ENCODE results near the gene HSPA12A.

HSPA12A gene, protein sequence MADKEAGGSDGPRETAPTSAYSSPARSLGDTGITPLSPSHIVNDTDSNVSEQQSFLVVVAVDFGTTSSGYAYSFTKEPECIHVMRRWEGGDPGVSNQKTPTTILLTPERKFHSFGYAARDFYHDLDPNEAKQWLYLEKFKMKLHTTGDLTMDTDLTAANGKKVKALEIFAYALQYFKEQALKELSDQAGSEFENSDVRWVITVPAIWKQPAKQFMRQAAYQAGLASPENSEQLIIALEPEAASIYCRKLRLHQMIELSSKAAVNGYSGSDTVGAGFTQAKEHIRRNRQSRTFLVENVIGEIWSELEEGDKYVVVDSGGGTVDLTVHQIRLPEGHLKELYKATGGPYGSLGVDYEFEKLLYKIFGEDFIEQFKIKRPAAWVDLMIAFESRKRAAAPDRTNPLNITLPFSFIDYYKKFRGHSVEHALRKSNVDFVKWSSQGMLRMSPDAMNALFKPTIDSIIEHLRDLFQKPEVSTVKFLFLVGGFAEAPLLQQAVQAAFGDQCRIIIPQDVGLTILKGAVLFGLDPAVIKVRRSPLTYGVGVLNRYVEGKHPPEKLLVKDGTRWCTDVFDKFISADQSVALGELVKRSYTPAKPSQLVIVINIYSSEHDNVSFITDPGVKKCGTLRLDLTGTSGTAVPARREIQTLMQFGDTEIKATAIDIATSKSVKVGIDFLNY

DNA sequence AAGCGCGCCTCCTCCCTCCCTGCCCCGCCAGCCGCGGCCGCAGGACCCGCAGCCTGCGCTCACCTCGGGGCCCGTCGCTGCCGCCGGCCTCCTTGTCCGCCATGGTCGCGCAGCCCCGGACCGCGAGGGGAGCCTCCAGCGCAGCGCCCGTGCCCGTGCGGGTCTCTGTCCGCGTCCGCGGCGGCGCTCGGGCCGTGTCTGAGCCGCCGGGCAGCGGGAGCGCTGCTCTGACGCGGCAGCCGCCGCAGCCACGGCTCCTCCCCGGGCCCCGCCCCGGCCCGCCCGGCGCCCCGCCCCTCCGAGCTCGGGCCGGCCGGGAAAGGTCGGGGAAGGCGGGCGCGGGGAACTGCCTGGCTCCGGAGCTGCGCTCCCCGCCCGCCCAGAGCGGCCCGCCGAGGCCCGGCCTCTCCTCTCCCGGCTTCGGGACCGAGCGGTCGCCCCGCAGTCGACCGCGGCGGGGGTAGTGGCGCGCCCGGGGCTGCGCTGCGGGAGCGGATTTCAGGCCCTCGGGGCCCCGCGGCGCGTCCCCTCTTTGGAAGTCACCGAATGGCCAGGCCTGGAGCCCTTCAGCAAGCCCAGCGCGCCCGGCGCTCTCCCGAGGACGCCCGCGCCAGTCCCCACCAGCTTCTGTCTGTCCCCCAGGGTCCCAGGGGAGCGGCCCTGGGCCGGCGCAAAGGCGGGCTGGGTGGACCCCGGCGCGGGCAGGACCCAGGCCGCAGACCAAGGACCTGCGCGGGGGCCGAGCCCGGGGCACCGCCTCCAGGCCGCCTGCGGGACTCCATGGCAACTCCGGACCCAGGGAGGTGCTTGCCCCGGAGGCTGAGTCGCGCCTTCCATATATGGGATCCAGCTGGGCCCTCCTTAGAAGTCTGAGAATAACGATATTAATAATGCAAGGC is at the start of gene HSPA12A:
TSS of gene HSPA12A (minus strand) at position 200 of the 899 bp plus-strand sequence. CDS start at position 103, 97 bp downstream.
- no peak for DNase-seq (ENCODE audit: low read depth in 2 of 2)

DNA sequence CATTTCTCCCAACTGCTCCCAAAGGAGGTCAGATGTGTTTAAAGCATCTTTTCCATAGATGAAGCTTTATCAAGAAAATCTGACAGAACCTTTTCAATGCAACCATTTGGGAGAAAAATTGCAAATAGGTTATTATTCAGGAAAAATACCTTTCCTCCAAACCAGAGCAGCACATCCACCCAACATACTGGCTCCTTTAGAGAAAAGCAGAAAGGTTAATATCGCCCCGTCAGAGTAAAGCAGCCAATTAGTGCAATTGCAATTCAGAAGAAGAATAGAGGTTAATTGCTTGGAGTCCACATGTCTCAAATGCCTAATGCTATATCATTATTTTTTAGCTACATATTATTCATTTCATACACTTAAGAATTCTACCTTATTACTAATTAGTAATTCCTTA is 48.9 kb upstream of the HSPA12A start:
- DNase-seq (ENCODE audit: low read depth in 2 of 2), result no peak

DNA sequence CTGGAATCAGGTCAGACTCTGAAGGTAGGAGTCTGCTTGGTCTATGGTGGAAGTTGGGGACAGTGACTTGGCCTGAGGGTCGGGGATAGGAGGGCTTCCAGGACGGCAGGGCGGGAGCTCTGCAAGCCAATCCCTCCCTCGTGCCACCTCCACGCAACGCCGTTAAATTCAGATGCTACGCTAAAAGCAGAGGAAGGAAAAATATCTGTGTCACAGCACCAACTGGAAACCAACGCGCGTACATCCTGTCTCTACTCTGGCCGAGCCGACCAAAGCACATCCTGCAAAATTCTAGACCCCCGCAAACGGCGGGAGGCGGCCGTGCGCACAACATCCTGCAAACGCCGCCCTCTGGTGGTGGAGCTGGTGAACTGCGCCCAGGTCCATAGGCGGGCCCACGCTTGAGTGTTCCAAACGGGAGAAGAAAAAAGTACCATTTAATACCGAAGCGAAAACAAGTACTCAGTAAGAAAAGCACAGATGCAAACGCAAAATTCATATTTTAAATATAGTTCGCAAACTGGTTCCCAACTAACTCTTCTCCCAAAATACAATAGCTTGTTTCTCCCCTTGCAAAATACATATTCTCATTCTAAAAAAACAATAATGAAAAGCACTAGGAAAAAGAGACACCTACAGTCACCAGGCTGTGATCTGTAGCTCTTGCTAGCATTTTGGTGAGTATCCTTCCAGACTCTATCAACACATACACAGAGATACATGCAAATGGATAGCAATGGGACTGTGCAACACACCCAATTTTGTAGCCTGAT is 45.7 kb upstream of the HSPA12A start:
- DNase-seq (ENCODE audit: low read depth in 2 of 2), result peak; percentile 45 to 48

DNA sequence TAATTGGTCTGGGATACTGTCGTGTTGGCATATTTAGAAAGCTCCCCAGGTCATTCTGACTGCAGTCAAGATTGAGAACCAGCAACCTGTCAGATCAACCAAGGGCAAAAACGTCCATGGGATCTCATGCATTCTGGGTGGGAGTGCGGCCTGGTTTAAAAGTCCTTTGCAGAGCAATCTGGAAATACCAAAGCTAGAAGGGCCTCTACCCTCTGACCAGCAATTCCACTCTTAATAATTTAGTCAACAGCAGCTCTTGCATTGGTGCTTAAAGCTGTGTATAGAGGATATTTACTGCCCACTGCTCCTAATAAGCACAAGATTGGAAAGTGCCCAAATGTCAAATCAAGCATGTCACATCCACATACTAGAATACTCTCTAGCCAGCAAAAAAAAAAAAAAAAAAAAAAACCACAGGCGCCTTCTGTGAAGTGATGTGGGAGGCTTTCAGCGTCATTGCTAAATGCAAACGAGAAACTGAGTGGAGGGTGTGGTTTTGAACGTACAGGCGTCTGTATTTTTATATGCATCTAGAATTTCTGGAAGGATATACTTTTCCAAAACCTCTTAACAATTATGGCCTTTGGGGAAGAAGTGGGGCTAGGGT is 44.8 kb upstream of the HSPA12A start:
- DNase-seq (ENCODE audit: low read depth in 2 of 2), result no peak

DNA sequence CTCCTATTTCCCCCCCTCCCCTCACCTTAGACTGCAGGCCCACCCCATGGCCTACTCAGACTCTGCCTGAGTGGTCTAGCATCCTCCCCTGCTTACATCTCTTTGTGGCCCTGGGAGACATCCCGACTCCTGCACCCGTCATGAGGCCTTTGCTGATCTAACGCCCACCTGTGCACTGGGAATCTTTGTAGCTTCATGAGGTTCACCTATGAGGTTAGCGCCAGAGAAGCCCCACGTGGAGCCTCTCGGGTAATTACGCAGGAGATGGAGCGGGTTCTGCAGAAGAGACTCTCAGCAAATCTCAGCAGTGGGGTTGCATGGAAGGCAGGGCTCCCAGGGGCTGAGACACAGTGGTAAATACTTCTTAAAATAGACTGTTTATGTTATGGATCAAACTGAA is 43.5 kb upstream of the HSPA12A start:
- DNase-seq (ENCODE audit: low read depth in 2 of 2), result no peak

DNA sequence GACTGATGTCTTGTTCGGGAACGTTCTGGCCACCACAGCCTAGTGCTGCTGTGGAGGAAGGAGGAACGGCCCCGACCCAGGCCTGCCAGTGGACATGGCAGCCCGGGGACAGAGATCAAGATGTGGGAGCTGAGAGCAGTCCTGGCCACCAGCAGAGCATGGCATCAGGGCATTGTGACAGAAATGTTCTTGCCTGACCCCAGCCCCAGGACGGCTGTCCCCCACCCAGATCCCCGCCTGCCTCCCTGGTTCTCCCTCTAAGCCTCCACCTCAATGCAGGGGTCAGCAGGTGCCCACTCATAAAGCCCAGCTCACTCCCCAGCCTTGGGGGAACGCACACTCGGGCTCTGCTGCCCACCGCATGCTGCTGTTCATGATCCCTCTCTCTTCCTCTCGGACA is 42.9 kb upstream of the HSPA12A start:
- no peak for DNase-seq (ENCODE audit: low read depth in 2 of 2)

DNA sequence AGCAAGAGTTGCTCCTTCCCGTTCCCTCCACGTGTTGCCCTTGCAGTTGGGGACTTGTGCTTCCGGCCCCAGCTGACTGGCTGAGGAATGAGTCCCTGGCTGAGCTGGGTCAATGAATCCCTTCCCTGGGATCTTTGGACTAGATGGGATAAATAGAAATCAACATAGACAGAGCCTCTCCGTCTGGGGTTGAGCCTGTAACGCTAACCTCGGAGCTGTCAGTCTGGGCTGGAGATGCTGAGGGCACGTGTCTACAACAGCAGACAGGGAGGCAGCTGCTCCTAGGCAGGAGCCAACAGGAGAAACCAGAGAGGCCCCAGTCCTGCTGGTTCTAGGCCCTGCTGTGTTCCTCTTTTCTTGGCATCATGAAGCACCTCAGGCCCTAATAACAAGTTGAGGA is 42.3 kb upstream of the HSPA12A start:
- no peak for DNase-seq (ENCODE audit: low read depth in 2 of 2)

DNA sequence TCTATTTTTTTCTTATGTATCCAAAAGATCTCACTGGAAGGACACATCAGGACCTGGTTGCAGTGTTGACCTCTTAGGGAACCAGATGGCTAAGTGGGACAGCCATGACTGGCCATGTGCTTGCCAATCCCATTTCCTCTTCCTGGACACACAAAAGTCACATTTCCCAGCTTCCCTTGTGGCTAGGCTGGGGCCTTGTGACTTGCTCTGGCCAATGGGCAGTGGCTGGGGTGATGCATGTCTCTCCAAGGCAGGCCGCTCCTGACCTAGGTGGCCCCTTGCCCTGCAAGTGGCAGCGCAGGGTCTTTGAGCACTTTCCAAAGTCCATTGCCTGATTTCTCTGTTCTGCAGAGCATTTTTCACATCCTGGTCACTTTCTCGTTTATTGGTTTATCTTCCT is 41.7 kb upstream of the HSPA12A start:
- no peak for DNase-seq (ENCODE audit: low read depth in 2 of 2)

DNA sequence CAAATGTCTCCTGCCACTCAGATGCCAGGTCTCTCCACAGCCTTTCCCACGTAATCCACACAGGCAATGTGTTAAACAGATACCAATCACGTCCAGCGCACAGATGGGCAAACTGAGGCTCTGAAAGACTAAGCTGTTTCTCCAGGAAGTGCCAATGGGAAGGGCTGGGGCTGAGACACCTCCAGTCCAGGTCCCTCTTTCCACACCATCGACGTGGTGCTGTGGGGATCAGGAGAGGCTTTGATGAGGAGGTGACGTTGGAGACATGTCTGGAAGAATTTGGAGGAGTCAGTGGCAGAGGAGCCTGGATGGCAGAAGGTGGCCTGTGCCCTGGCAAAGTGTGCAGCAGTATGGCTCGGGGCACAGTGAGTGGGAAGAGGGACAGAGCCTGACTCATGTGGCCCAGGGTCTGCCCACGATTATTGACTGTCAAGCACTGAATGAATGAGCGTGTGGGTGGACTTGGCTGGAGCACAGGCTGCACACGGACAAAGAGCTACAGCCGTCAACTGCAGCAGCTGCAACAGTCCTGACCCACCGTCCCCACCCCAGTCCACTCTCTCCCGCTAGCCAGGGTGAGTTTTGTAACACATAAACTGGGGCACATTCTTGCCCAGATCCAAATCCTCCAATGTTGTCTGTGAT is 40.8 kb upstream of the HSPA12A start:
- DNase-seq (ENCODE audit: low read depth in 2 of 2), result no peak

DNA sequence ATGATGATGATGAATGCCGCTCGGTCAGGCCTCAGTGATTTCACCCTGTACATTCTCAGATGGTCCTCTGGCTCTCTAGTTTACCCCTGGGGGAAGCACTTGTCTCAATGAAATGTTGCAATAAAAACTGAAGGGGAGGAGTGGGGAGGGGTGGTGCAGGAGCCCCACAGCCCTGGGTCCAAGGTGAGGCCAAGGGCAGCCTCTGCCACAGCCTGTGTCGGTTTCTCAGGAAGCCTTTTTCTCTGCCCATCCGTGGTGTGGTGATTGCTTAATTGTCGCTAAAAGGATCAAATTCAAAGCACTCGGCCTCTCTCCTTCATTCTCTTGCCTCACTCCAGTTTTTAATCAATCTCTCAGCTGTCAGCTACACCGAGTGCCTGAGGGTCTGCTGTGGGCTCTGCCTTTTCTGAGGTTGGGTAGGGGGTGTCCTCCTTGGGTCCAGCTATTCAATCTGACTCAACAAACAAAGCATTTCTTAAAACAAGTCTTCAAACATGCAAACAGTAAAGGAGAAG is 39.1 kb upstream of the HSPA12A start:
- no peak for DNase-seq (ENCODE audit: low read depth in 2 of 2)

DNA sequence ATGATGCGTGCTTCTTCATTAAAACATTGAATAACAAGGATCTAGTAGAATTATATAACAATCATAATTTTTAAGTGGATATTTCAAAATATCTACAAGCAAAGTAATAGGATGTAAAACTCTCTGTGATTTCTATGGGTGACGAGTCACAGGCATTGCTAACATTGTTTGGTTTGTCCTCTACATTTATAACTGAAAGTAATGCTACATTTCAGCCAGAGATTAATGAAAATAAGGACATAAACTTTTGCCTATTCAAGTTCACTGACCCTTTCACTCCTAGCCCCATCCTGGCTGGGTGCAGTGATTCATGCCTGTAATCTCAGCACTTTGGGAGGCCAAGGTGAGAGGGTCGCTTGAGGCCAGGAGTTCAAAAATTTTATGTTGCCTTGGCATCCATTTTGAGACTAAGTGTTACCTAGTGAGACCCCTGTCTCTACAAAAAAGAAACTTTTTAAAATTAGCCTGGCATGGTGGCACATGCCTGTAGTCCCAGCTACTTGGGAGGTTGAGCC is 38.4 kb upstream of the HSPA12A start:
- no peak for DNase-seq (ENCODE audit: low read depth in 2 of 2)

DNA sequence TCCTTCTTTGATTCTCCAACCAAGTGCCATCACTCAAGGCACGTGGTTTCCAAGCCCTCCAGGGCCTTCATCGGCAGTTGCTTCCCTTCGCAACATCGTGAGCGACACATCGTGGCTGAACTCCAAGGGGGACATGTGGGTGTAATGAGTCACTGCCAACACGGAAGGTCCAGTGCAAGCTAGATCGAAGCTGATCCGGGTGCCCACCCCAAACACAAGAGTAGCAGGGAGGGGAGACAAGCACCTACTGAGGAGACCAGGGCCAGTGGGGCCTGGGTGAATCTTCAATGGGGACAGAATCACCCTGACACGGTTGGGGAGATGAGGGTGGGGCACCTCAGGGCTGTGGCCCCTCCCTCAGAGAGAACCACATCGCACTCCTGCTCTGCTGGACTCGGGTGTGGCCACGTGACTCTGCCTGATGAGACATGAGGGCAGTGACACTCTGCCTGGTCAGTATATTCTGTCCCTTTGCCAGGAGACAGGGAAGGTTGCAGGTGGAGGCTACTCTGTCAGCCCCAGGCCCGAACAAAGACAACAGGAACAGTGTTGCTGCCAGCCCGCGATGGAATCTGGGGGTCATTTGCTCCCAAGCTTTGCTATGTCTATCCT is 36.8 kb upstream of the HSPA12A start:
- no peak for DNase-seq (ENCODE audit: low read depth in 2 of 2)

DNA sequence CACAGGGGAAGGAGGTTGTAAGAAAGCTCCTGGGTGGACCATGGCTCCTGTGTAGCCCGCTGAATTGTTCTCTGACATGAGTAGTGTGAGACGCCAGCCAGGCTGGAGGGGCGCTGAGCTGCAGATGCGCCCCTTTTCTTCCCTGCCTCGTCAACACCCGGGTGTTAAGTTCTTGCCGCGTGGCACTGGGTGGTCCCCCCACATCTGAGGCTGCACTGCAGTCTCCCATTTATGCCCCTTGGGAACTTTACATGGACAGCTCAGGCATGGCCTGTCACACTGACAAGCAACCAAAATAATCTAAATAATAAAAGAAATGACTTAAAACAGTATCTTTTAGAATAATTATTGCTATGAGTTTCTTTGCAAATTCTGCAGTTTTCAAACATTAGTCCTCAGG is 34.6 kb upstream of the HSPA12A start:
- no peak for DNase-seq (ENCODE audit: low read depth in 2 of 2)

DNA sequence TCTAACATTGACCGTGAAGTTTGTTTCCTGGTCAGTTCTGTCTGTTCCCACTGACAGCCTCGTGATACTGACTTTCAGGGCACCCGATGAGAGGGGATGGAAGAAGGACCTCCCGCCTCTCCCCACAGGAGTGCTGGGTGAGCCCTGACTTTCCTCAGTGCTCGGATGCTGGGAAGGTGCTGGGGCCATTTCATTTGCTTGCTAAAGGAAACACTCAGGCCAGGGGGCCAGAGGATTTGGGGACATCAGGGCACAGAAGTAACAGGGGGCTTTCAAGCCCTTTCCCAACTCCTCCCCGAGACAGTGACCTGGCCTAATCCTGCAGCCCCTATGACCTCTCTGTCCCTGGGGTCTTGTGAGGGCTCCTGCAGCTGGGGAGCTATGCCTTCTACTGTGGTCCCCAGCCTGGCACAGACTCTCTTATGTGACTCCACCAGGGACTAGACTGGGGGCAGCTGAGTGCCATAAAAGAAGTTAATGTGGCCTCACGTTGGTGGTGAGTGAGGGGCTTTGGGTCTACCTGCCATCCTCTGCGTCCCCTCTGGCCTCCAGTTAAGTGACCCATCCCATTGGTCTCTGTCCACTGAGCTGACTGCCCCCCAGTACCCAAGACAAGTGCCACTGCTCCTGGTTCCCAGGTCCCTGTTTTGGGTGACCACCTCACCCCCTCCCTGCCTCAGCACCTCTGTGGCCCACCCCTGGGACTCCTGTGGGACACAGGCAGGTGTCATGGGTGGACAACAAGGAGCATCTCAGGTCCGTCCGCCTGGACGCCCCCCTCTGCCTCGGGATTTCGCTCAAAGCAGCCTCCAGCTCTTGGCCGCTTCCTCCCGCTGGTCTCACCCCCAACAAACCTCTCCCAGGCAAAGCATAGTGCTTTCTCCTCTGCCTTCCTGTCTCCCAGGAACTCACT is 33.4 kb upstream of the HSPA12A start:
- DNase-seq (ENCODE audit: low read depth in 2 of 2), result no peak

DNA sequence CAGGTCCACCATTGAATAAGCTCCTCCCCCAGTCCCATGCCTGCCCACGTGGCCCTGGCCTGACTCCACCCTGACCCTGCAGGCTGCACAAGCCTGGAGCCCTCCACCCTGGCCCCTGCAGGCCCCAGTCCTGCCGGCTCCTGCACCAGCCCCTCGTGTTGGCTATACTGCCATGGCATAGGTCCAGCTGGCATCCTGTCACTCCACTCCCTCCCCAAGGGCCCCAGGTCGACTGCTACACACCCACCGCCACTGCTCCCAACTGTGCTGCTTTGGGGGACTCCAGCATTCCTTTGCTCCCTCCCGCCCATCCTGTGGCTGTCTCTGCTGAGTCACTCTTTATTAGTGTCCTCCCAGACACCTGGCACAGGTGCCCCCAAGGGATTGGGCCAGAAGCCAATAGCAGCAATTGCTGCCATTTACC is 32.4 kb upstream of the HSPA12A start:
- no peak for DNase-seq (ENCODE audit: low read depth in 2 of 2)

DNA sequence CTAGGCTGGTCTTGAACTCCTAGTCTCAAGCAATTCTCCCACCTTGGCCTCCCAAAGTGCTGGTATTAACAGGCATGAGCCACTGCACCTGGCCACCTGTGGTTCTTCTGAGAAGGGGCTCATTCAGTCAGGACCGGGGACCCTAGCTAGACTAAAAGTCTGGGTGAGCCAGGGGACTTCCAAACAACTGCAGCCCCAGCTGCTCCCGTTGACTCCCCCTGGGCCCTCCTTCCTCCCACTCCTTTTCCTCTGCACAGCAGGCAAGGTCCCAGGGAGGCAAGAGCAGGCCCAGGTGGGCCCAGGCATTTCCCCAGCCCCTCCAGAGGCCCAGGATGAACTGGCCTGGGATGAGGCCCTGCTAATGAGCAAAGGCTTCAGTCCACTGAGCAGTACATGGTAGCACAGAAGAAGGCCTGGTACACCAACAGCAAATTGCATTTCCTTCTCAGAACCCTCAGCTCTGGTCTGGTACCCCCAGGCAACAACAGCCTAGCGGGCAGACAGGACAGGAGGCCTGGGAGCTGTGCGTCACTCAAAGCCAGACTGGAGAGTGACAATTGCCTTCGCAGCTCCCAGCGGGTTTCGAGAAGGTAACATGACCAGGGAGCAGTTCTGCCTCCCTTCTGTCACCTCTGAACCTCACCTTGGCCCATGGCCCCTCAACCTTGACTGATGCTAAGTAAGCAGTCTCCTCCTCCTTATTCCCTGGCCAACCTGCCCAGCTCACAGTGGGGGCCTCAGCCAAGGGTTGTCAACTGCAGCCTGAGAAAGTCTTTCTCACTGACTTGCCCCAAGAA is 30.7 kb upstream of the HSPA12A start:
- DNase-seq (ENCODE audit: low read depth in 2 of 2), result no peak

DNA sequence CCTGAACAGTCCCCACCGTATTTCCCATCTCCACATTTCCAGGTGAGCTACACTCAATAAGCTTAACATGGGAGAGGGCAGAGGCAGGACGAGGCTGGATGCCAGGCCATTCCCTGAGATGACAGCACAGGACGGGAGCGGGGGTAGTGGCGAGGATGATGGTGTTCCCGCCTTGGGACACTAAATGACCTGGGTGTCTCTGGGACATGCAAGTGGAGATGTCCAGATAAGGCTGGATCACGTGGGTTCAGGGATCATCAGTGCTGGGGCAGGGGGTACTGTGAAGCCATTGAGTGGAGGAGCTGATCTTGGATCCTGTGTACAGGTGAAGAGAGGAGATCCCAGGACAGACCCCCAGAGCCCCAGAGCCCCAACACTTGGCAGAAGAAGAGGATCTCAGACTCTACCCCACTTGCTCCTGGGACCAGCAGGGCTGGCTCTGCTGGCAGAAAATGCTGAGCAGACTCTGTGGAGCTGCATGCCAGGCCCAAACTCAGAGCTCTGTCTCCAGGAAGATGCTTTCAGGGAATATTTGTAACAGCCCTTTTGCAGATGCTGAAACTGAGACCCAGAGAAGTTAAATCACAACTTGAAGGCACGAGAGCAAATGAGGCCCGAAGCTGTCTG is 29.7 kb upstream of the HSPA12A start:
- no peak for DNase-seq (ENCODE audit: low read depth in 2 of 2)

Data from activated CD8-positive, alpha-beta memory T cell treated with anti-CD3 and anti-CD28 coated beads for 4 hours (primary cell).